ENCODE results near the gene AMN1. TPM values are rescaled to one million over a fixed set of nuclear protein-coding genes. Genes with fewer than 3 reads are reported as not detected.

The AMN1 gene
- total and polyA plus RNA-seq, 4 donors: 11.7 to 23.7 (median 12.4) TPM

DNA sequence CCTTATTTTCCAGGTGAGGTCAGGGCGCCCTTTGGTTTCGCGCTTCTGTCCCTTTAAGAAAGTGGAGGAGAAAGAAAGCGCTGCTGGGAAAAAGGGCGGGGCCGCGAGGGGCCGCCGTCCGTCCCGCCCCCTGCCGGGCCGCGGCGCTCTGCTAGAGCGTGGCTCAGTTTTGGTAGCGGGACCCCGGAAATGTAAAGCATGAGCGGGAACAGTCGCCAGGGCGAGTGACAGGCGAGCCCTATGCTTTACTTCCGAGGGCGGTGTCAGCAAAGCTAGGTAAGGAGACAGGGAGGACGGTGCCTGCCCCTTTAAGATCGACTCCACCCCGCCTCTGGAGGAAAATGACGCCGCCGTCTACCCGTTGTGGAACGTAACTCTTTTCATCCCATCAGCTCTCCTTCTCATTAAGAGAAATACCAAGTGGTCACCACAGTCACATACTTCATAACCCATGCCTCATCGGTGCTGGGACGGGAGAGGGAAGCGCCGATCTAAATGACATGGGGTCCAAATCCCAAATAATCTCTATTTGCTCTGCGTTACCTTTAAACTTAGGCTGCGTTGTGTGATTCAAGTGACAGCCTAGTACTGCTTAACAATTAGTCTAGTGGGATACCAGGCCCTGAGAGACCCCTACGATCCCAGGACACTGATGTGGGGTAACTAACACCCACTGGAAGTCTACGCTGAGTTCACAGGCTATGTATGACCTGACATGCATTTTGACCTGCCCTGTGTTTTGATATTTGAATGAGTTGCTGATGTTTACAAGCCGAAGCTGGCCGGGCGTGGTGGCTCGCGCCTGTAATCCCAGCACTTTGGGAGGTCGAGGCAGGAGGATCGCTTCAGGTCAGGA is 69.5 kb downstream of the AMN1 start, which contains the start of gene ETFBKMT:
TSS of gene ETFBKMT (plus strand) at position 602 of the 856 bp plus-strand sequence. CDS start 2,266 bp downstream, outside the sequence.
- peak; percentile 90 to 93 for DNase-seq
- H3K36me3 ChIP-seq (ENCODE audit: control insufficient read depth in 1 of 2, insufficient read depth in 2 of 2, low read length in 1 of 2): no peaks in the 10 kb centered on the region
- no peaks in the 10 kb centered on the region for H3K9me3 ChIP-seq (ENCODE audit: control insufficient read depth, low read length)
- H3K27me3 ChIP-seq (ENCODE audit: control insufficient read depth in 1 of 2, insufficient read depth in 2 of 2, low read length in 1 of 2): no peaks in the 10 kb centered on the region
- 4 to 5% methylated on average over 44 to 47 of the region's 47 CpGs for WGBS, 2 donors
- intact Hi-C loops (cut with DNase I): loop anchor here (2.0 to 5.0 kb wide), 5 partner anchors 298 to 1019 kb away; partner anchors contain the start of genes RESF1 (in 2 of the 2), BICD1 (in 1 of the 2) and DNM1L (in 1 of the 2)
- ATAC-seq (ENCODE audit: low FRiP score): peak; percentile 97
- peaks cover 0 to 2% of the 10 kb centered on the region in 2 donors for H3K4me1 ChIP-seq (ENCODE audit: control insufficient read depth in 1 of 2, insufficient read depth in 2 of 2, low read length in 2 of 2)
- H3K4me3 ChIP-seq (ENCODE audit: low read length in 2 of 2): peak within 1 kb of the TSS; percentile 74 to 97
- peak within 1 kb of the TSS; percentile 84 to 100 for H3K27ac ChIP-seq (ENCODE audit: low read depth in 1 of 2, low read length in 2 of 2)

- Histone ChIP-seq H3K4me1 (ENCODE audit: control insufficient read depth in 1 of 2, insufficient read depth in 2 of 2, low read length in 2 of 2) (peaks cover 0 to 2% of the 10 kb centered on the region in 2 donors), H3K9me3 (ENCODE audit: control insufficient read depth, low read length) (no peaks in the 10 kb centered on the region), H3K27ac (ENCODE audit: low read depth in 1 of 2, low read length in 2 of 2) (peak overlapping the region in 1 of 2 donors; percentile 27), H3K36me3 (ENCODE audit: control insufficient read depth in 1 of 2, insufficient read depth in 2 of 2, low read length in 1 of 2) (no peaks in the 10 kb centered on the region), H3K27me3 (ENCODE audit: control insufficient read depth in 1 of 2, insufficient read depth in 2 of 2, low read length in 1 of 2) (no peaks in the 10 kb centered on the region), H3K4me3 (ENCODE audit: low read length in 2 of 2) (peak overlapping the region; percentile 74 to 97)
- intact Hi-C loops (cut with DNase I): loop anchor here (2.0 to 5.0 kb wide), 5 partner anchors 299 to 1020 kb away; partner anchors contain the start of genes RESF1 (in 2 of the 2), BICD1 (in 1 of the 2) and DNM1L (in 1 of the 2)
- ATAC-seq (ENCODE audit: low FRiP score) (no peak), DNase-seq (no peak)
- 18% methylated on average over 11 of the region's 11 CpGs for WGBS, 2 donors
Measured at GRCh38 chr12:31658471-31659086, 70.2 kb downstream of the AMN1 start.

DNA sequence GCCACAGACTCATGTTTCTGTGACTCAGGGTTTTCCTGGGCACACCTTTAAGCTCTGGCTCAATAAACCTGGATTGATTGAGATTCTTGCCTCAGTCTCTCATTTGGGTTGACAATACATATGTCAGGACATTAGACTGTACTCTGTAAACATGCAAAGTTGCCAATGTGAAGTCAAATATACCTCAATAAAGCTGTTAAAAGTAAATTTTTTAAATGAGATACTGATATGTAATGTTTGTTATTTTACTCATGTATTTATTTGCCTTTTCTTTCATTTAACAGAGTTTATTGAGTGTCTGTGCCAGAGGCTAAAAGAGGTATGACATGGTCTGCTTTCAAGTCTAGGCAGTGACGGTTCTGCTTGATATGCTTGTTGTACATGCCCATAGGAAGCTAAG is 73.0 kb downstream of the AMN1 start:
- no peaks in the 10 kb centered on the region for H3K9me3 ChIP-seq (ENCODE audit: control insufficient read depth, low read length)
- no peak overlapping the region for H3K27ac ChIP-seq (ENCODE audit: low read depth in 1 of 2, low read length in 2 of 2)
- WGBS, 2 donors: 61 to 70% methylated on average over 1 of the region's 1 CpG
- DNase-seq (no peak), ATAC-seq (ENCODE audit: low FRiP score) (no peak)
- intact Hi-C loops (cut with DNase I): loop anchor here (5.0 kb wide), 3 partner anchors 302 to 657 kb away; partner anchors contain the start of genes BICD1 (in 1 of the 2) and RESF1 (in 1 of the 2)
- no peaks in the 10 kb centered on the region for H3K36me3 ChIP-seq (ENCODE audit: control insufficient read depth in 1 of 2, insufficient read depth in 2 of 2, low read length in 1 of 2)
- H3K4me1 ChIP-seq (ENCODE audit: control insufficient read depth in 1 of 2, insufficient read depth in 2 of 2, low read length in 2 of 2): peaks cover 0 to 2% of the 10 kb centered on the region in 2 donors
- H3K27me3 ChIP-seq (ENCODE audit: control insufficient read depth in 1 of 2, insufficient read depth in 2 of 2, low read length in 1 of 2): no peaks in the 10 kb centered on the region
- H3K4me3 ChIP-seq (ENCODE audit: low read length in 2 of 2): no peak overlapping the region

DNA sequence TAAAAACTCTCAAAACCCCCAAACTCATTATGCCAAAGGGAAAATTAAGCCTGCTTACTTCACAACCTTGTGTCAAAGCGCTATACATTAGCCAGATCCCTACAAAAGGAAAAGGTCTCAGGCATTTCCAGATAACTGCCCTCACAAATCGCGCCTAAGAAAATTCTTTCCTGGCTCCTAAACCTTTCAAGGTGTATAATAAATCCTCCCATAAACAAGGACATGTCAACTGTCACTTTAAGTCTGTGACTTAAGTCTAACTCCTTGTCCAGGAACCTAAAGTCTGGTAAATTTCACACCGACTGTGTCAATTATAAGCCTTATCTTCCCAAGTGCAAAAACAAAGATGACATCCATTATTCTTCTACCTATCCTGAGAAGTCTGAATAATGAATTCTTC is 73.6 kb downstream of the AMN1 start:
- Histone ChIP-seq H3K36me3 (ENCODE audit: control insufficient read depth in 1 of 2, insufficient read depth in 2 of 2, low read length in 1 of 2) (no peaks in the 10 kb centered on the region), H3K9me3 (ENCODE audit: control insufficient read depth, low read length) (no peaks in the 10 kb centered on the region), H3K4me3 (ENCODE audit: low read length in 2 of 2) (no peak overlapping the region), H3K4me1 (ENCODE audit: control insufficient read depth in 1 of 2, insufficient read depth in 2 of 2, low read length in 2 of 2) (peaks cover 0 to 2% of the 10 kb centered on the region in 2 donors), H3K27me3 (ENCODE audit: control insufficient read depth in 1 of 2, insufficient read depth in 2 of 2, low read length in 1 of 2) (no peaks in the 10 kb centered on the region), H3K27ac (ENCODE audit: low read depth in 1 of 2, low read length in 2 of 2) (no peak overlapping the region)
- no peak for ATAC-seq (ENCODE audit: low FRiP score)
- intact Hi-C loops (cut with DNase I): loop anchor here (5.0 kb wide), 3 partner anchors 302 to 657 kb away; partner anchors contain the start of genes BICD1 (in 1 of the 2) and RESF1 (in 1 of the 2)
- WGBS, 2 donors: 41 to 47% methylated on average over 4 of the region's 4 CpGs
- DNase-seq: no peak

DNA sequence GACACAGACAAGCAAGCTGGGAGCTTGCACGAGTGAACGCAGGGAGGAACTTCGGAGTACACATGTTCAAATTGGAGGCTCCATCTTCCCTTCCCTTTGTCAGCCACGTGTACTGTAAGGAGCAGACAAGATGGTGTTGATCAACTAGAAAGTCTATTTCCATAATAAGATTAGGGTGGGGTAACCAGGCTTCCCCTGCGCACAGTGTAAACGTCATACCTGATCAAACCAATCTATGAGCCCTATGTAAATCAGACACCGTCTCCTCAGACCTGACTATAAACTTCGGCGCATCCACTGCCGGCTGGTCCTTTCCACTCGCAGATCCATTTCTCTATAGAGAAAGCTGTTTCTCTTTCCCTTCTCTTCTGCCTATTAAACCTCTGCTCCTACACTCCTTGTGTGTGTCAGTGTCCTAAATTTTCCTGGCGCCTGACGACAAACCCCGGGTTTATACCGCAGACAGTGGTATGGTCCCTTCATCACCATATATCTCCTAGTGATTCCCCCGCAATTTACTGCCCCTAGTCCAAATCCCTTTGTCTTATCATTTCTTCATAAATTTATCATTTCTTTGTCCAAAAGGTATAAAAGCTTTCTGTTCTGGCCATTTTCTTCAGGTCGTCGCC is 76.8 kb downstream of the AMN1 start:
- Histone ChIP-seq H3K4me1 (ENCODE audit: control insufficient read depth in 1 of 2, insufficient read depth in 2 of 2, low read length in 2 of 2) (no peaks in the 10 kb centered on the region), H3K27me3 (ENCODE audit: control insufficient read depth in 1 of 2, insufficient read depth in 2 of 2, low read length in 1 of 2) (no peaks in the 10 kb centered on the region), H3K27ac (ENCODE audit: low read depth in 1 of 2, low read length in 2 of 2) (no peak overlapping the region), H3K36me3 (ENCODE audit: control insufficient read depth in 1 of 2, insufficient read depth in 2 of 2, low read length in 1 of 2) (no peaks in the 10 kb centered on the region), H3K9me3 (ENCODE audit: control insufficient read depth, low read length) (no peaks in the 10 kb centered on the region), H3K4me3 (ENCODE audit: low read length in 2 of 2) (no peak overlapping the region)
- WGBS, 2 donors: 83 to 84% methylated on average over 18 of the region's 18 CpGs
- DNase-seq (no peak), ATAC-seq (ENCODE audit: low FRiP score) (no peak)
- intact Hi-C loops (cut with DNase I): no loop called here

DNA sequence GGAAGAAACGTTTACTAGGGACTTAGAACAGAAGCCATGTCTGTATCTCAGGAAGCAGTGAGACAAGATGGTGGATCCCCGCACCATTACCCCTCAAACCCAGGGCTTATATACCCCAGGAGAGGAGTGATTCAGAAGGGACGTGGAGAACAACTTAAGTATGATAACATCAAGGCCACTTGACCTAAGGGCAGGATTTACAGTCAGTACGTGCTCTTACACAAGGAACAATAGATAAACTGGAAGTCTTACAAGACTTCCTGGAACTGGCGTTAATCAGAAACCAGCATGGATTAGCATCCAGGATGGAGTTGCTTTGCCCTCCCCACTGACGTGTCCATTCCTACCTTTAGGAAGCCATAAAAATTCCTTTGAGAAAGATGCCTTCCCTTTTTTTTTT is 77.9 kb downstream of the AMN1 start:
- peak; percentile 12 for ATAC-seq (ENCODE audit: low FRiP score)
- H3K27ac ChIP-seq (ENCODE audit: low read depth in 1 of 2, low read length in 2 of 2): no peak overlapping the region

GRCh38 chr12:31647086-31647491 is 81.7 kb downstream of the AMN1 start:
- Histone ChIP-seq H3K36me3 (ENCODE audit: control insufficient read depth in 1 of 2, insufficient read depth in 2 of 2, low read length in 1 of 2) (no peaks in the 10 kb centered on the region), H3K9me3 (ENCODE audit: control insufficient read depth, low read length) (no peaks in the 10 kb centered on the region), H3K27ac (ENCODE audit: low read depth in 1 of 2, low read length in 2 of 2) (no peak overlapping the region), H3K4me1 (ENCODE audit: control insufficient read depth in 1 of 2, insufficient read depth in 2 of 2, low read length in 2 of 2) (no peaks in the 10 kb centered on the region), H3K4me3 (ENCODE audit: low read length in 2 of 2) (no peak overlapping the region), H3K27me3 (ENCODE audit: control insufficient read depth in 1 of 2, insufficient read depth in 2 of 2, low read length in 1 of 2) (no peaks in the 10 kb centered on the region)
- DNase-seq (no peak), ATAC-seq (ENCODE audit: low FRiP score) (no peak)
- intact Hi-C loops (cut with DNase I): no loop called here
- WGBS, 2 donors: 63 to 68% methylated on average over 7 of the region's 7 CpGs

More for the DNA sequence above, 77.9 kb downstream of the AMN1 start:
- H3K36me3 ChIP-seq (ENCODE audit: control insufficient read depth in 1 of 2, insufficient read depth in 2 of 2, low read length in 1 of 2): no peaks in the 10 kb centered on the region
- DNase-seq: no peak
- H3K4me3 ChIP-seq (ENCODE audit: low read length in 2 of 2): no peak overlapping the region
- no peaks in the 10 kb centered on the region for H3K27me3 ChIP-seq (ENCODE audit: control insufficient read depth in 1 of 2, insufficient read depth in 2 of 2, low read length in 1 of 2)
- intact Hi-C loops (cut with DNase I): no loop called here
- H3K9me3 ChIP-seq (ENCODE audit: control insufficient read depth, low read length): no peaks in the 10 kb centered on the region
- H3K4me1 ChIP-seq (ENCODE audit: control insufficient read depth in 1 of 2, insufficient read depth in 2 of 2, low read length in 2 of 2): no peaks in the 10 kb centered on the region
- WGBS, 2 donors: 74 to 76% methylated on average over 6 of the region's 6 CpGs

GRCh38 chr12:31645924-31646323 is 82.9 kb downstream of the AMN1 start:
- WGBS, 2 donors: 74 to 76% methylated on average over 5 of the region's 5 CpGs

More at GRCh38 chr12:31645924-31646323, 82.9 kb downstream of the AMN1 start:
- Histone ChIP-seq H3K27ac (ENCODE audit: low read depth in 1 of 2, low read length in 2 of 2) (no peak overlapping the region), H3K9me3 (ENCODE audit: control insufficient read depth, low read length) (no peaks in the 10 kb centered on the region), H3K4me3 (ENCODE audit: low read length in 2 of 2) (no peak overlapping the region), H3K36me3 (ENCODE audit: control insufficient read depth in 1 of 2, insufficient read depth in 2 of 2, low read length in 1 of 2) (no peaks in the 10 kb centered on the region), H3K27me3 (ENCODE audit: control insufficient read depth in 1 of 2, insufficient read depth in 2 of 2, low read length in 1 of 2) (no peaks in the 10 kb centered on the region), H3K4me1 (ENCODE audit: control insufficient read depth in 1 of 2, insufficient read depth in 2 of 2, low read length in 2 of 2) (no peaks in the 10 kb centered on the region)
- DNase-seq: no peak
- intact Hi-C loops (cut with DNase I): no loop called here
- no peak for ATAC-seq (ENCODE audit: low FRiP score)

All from aorta (tissue), 5 donors.